Measurements from ENCODE around the gene PSMD9. TPM values are rescaled to one million over a fixed set of nuclear protein-coding genes. Genes with fewer than 3 reads are reported as not detected.
A peak's percentile ranks its signal among the peaks of the same experiment; 100 is the strongest.

PSMD9 gene
- total RNA-seq, 1 experiment from 2014 or later, result 39.9 TPM

DNA sequence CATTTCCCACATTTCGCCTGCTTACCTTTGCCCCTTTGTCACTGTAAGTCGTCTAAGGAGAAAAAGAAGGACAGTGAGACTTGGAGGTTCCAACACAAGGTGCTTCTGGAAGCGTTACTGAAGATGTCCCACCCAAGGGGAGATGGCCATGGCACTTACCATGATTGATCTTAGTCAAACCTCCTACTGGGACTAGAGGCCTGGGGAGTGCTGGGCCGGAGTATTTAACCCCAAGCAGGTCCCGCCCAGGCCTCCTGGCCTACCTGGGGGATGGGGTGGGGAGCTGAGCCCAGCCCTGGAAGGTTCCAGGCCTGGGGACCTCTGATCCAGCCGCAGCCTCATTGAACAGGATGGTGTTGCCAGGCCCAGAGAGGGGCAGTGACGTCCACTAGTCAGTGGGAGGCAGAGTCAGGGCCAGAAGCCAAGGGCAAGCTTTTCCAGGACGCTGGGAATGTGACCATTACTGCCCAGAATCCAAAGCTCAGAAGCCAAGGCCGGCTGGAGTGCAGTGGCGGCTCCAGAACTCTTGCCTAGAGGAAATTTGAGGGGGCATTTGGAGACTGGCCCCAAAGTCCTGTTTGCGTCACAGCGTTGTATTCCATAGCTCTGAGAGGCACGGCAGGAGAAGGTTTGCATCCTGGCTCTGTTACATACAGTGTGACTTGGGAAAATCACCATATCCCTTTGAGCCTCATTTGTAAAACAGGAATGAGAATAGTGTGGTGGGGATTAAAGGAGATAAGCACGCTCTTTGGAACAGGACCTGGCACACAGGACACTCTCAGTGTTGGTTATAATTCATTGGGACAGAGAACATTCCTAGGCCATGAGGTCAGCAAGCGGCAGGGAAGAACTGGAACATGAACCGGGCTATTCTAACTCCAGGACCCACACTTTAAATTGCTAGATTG, 29.7 kb upstream of the PSMD9 start, which contains the start of gene HPD:
Gene HPD, minus strand, starts transcription at position 198 of the 911 bp plus-strand sequence. Its CDS starts 36 bp downstream, at position 162.
- no peak within 1 kb of the TSS for H2AFZ ChIP-seq (ENCODE audit: low read length)
- 0 out of 2 replicates have a peak within 1 kb of the TSS, but pooled peaks have one; percentile 3 for H2BK15ac ChIP-seq (ENCODE audit: low read depth, low read length)
- no peak within 1 kb of the TSS for H3T11ph ChIP-seq (ENCODE audit: low read length)
- no peak within 1 kb of the TSS for H3K4me2 ChIP-seq (ENCODE audit: insufficient read depth, insufficient read length, low read length)
- Mint-ChIP-seq H3K4me1 (peaks cover 14 to 28% of the 10 kb centered on the region in 2 experiments), H3K27ac (peak within 1 kb of the TSS; percentile 48 to 92 (median 88); a peak in 5 of 7 replicates), H3K36me3 (ENCODE audit: insufficient read depth in 1 of 3, low read depth in 3 of 3) (no peaks in the 10 kb centered on the region), H3K27me3 (ENCODE audit: low read depth) (no peaks in the 10 kb centered on the region; the same call in 1 of the 2 replicates), H3K4me3 (no peak within 1 kb of the TSS; a peak in 1 of 5 replicates), H3K9me3 (no peaks in the 10 kb centered on the region)
- no peak within 1 kb of the TSS for H3K23ac ChIP-seq (ENCODE audit: insufficient read length, low read depth, low read length)
- DNase-seq, result peak; percentile 46
- no peak within 1 kb of the TSS for H2BK12ac ChIP-seq (ENCODE audit: insufficient read length, low read depth, low read length)
- peak within 1 kb of the TSS; percentile 2; the same call in 1 of the 2 replicates for H3K14ac ChIP-seq (ENCODE audit: insufficient read depth, low read length)
- no peaks in the 10 kb centered on the region for H3K79me1 ChIP-seq (ENCODE audit: insufficient read depth, low read depth, low read length, poor library complexity, severe bottlenecking)
- peaks cover 4% of the 10 kb centered on the region; the same call in 1 of the 2 replicates for H3K4me1 ChIP-seq (ENCODE audit: insufficient read depth, low read length)
- TF ChIP-seq, protein P1, sequence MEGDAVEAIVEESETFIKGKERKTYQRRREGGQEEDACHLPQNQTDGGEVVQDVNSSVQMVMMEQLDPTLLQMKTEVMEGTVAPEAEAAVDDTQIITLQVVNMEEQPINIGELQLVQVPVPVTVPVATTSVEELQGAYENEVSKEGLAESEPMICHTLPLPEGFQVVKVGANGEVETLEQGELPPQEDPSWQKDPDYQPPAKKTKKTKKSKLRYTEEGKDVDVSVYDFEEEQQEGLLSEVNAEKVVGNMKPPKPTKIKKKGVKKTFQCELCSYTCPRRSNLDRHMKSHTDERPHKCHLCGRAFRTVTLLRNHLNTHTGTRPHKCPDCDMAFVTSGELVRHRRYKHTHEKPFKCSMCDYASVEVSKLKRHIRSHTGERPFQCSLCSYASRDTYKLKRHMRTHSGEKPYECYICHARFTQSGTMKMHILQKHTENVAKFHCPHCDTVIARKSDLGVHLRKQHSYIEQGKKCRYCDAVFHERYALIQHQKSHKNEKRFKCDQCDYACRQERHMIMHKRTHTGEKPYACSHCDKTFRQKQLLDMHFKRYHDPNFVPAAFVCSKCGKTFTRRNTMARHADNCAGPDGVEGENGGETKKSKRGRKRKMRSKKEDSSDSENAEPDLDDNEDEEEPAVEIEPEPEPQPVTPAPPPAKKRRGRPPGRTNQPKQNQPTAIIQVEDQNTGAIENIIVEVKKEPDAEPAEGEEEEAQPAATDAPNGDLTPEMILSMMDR (conservative IDR thresholded peaks at IDR 0.05), result no peak
- H2AK5ac ChIP-seq (ENCODE audit: insufficient read length, low read length), result no peak within 1 kb of the TSS
- no peak within 1 kb of the TSS for H3K9ac ChIP-seq (ENCODE audit: extremely low read depth, insufficient read length, low read length)
- no peaks in the 10 kb centered on the region for H3K9me3 ChIP-seq (ENCODE audit: control insufficient read depth, low read depth, low read length)
- no peak within 1 kb of the TSS for H3K27ac ChIP-seq (ENCODE audit: insufficient read length, low read depth, low read length)
- no peaks in the 10 kb centered on the region for H3K23me2 ChIP-seq (ENCODE audit: insufficient read length, low read depth, low read length, poor library complexity, severe bottlenecking)
- no peak within 1 kb of the TSS for H2BK20ac ChIP-seq (ENCODE audit: low read depth, low read length, poor library complexity, severe bottlenecking)
- no peak within 1 kb of the TSS for H4K91ac ChIP-seq (ENCODE audit: insufficient read length, low read depth, low read length)
- no peaks in the 10 kb centered on the region for H3K27me3 ChIP-seq (ENCODE audit: insufficient read depth, low read length)
- no peaks in the 10 kb centered on the region for H4K20me1 ChIP-seq (ENCODE audit: control insufficient read depth, insufficient read depth, insufficient read length)
- H3K4ac ChIP-seq (ENCODE audit: low read depth, low read length), result no peak within 1 kb of the TSS
- peak within 1 kb of the TSS; percentile 92 for H4K5ac ChIP-seq (ENCODE audit: insufficient read length, low read depth, low read length)
- no peak within 1 kb of the TSS for H2BK120ac ChIP-seq (ENCODE audit: low read depth, low read length, poor library complexity, severe bottlenecking)
- H4K8ac ChIP-seq (replicated peaks; ENCODE audit: insufficient read length, low read depth, low read length), result no peak within 1 kb of the TSS
- no CpG with 5 or more reads among the region's 16 CpGs for WGBS (ENCODE audit: extremely low coverage, insufficient read length, low lambda C conversion rate)
- peak within 1 kb of the TSS; percentile 5 for H3K18ac ChIP-seq (ENCODE audit: insufficient read length, low read depth, low read length)
- H3K56ac ChIP-seq (ENCODE audit: insufficient read length, low read depth, low read length), result peak within 1 kb of the TSS; percentile 11
- no peak within 1 kb of the TSS for H2BK5ac ChIP-seq (ENCODE audit: insufficient read length, low read length)
- H3K79me2 ChIP-seq (ENCODE audit: insufficient read depth, low read length), result no peaks in the 10 kb centered on the region

Data from H9 (cell line).